ENCODE data around the gene GARIN5B.
"Not testable (repeated sequence)": the region's sequence is repeated elsewhere in the genome, so short reads cannot be mapped to it uniquely, and the experiment has no call there.

The GARIN5B gene

DNA sequence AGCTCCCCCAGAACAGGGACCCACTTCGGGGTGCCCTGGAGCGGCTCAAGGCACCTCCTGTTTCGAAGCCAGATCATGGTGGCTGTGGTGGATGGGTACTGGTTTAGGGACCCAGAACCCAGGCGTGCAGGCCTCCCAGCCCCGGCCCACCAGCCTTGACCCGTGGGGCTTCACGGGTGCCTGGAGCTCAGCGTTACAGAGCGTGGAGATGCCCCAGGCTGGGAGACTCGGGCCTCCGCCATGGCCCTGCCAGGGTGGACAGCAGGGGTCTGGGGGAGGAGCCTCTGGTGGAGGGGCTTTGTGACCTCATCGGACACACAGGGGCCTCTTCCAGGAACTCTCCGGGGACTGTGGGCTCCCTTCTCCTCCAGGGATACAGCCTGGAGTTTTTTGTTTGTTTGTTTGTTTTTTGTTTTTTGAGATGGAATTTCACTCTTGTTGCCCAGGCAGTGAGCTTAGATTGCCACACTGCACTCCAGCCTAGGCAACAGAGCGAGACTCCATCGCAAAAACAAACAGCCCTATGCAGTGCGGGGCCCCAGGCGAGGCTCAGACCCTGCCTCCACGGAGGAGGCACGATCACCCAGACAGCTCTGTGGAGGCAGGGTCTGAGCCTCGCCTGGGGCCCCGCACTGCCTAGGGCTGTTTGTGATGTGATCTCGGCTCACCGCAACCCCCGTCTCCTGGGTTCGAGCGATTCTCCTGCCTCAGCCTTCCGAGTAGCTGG lies at the start of gene GARIN5B:
TSS of gene GARIN5B (minus strand) at position 271 of the 727 bp plus-strand sequence. CDS start at position 77, 194 bp downstream.
- TF ChIP-seq, protein P1, sequence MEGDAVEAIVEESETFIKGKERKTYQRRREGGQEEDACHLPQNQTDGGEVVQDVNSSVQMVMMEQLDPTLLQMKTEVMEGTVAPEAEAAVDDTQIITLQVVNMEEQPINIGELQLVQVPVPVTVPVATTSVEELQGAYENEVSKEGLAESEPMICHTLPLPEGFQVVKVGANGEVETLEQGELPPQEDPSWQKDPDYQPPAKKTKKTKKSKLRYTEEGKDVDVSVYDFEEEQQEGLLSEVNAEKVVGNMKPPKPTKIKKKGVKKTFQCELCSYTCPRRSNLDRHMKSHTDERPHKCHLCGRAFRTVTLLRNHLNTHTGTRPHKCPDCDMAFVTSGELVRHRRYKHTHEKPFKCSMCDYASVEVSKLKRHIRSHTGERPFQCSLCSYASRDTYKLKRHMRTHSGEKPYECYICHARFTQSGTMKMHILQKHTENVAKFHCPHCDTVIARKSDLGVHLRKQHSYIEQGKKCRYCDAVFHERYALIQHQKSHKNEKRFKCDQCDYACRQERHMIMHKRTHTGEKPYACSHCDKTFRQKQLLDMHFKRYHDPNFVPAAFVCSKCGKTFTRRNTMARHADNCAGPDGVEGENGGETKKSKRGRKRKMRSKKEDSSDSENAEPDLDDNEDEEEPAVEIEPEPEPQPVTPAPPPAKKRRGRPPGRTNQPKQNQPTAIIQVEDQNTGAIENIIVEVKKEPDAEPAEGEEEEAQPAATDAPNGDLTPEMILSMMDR (IDR thresholded peaks at IDR 0.05; ENCODE audit: low read depth, low read length): no peak
- no peak within 1 kb of the TSS for H3K4me3 ChIP-seq (ENCODE audit: low read depth, low read length)

DNA sequence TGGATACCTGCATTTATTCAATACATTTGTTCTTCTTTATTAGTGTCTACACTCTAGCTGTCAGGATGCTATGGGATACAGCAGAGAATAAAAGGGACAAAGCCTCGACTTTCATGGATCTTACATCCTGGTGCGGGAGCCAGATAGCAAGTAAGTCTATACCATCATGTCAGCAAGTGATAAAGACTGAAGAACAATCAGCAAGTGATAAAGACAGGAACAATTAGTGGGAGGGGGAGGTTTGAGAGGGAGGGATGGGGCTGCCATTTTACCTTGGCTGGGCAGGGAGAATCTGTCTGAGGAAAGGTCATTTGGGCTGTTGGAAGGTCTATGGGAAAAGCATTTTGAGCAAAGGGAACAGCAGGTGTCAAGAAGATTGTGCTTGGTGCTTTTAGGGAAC lies 47.1 kb upstream of the GARIN5B start:
- TF ChIP-seq, protein P1 (IDR thresholded peaks at IDR 0.05; ENCODE audit: low read depth, low read length): no peak
- H3K4me3 ChIP-seq (ENCODE audit: low read depth, low read length): no peak overlapping the region

DNA sequence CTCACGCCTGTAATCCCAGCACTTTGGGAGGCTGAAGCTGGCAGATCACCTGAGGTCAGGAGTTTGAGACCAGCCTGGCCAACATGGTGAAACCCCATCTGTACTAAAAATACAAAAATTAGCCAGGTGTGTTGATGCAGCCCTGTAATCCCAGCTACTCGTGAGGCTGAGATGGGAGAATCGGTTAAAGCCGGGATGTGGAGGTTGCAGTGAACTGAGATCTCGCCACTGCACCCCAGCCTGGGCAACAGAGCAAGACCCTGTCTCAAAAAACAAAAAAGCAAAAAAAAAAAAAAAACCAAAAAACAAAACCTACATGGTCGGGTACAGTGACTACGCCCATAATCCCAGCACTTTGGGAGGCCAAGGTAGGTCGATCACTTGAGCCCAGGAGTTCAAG lies 46.1 kb upstream of the GARIN5B start:
- not testable (repeated sequence) for H3K4me3 ChIP-seq (ENCODE audit: low read depth, low read length)

DNA sequence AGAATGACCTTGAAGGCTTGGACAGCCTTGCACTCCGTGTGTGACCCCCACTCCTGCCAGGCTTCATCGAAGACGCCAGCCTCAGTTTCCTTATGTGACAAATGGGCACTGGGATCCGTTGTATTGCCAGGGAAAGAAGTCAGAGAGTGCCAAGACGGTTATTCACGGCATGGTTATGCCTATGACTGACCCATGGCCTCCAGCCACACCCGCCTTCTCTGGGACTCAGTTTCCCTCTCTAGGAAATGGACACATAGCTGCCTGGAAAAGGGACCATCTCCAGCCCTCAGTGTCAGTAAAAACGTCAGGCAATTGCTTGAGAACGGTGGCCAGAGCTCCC lies 45.4 kb upstream of the GARIN5B start:
- peak overlapping the region; percentile 51 for H3K4me3 ChIP-seq (ENCODE audit: low read depth, low read length)
- TF ChIP-seq, protein P1 (IDR thresholded peaks at IDR 0.05; ENCODE audit: low read depth, low read length): no peak

DNA sequence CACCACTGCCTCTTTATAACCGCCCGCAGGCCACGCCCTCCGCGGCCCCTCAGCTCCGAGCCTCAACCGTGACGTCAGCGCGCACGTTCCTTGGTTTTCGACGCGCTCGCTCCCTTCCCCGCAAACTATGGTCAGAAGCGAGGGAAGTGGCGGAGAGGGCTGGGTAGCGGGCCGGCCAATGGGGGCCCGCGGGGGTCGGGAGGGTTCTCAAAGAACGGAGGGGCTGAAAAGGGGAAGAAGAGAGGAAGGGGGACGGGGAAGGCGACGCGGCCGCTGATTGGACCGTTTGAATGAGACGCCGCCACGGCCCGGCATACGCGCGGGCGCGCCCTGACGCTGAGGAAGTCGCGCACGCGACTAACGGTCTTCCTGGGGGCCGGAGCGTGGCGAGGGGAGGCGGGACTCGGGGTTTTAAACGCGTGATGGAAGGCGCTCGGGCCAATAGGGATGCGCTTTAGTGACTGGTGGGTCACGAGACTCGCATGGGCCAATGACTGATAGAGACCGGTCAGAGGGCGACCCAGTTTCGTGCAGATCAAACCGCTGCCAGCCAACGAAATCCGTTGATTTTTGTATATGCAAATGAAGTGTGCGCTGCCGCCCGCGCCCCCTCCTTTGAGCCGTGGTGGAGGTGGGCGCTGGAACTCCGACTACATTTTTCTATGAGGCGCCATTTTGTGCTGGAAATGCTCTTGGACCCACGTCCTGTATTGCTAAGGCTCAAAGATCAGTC lies 44.9 kb upstream of the GARIN5B start:
- TF ChIP-seq, protein P1 (IDR thresholded peaks at IDR 0.05; ENCODE audit: low read depth, low read length): no peak
- peak overlapping the region; percentile 78 for H3K4me3 ChIP-seq (ENCODE audit: low read depth, low read length)

DNA sequence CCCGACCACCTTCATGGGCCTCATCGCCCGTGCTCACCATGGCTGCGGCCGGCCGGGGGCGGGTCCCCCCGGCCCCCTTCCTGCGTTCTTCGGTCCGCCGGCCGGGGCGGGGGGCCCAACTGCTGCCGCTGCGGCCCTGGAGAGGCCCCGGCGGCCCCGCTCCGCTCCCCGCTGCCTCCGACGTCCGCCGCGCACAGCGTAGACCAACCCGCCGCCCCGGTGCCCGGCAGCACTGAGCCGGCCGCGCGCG lies 44.4 kb upstream of the GARIN5B start, which contains the start of gene UBE2S:
TSS of gene UBE2S (minus strand) at position 239 of the 250 bp plus-strand sequence. CDS start at position 40, 199 bp downstream.
- H3K4me3 ChIP-seq (ENCODE audit: low read depth, low read length): peak within 1 kb of the TSS; percentile 78

DNA sequence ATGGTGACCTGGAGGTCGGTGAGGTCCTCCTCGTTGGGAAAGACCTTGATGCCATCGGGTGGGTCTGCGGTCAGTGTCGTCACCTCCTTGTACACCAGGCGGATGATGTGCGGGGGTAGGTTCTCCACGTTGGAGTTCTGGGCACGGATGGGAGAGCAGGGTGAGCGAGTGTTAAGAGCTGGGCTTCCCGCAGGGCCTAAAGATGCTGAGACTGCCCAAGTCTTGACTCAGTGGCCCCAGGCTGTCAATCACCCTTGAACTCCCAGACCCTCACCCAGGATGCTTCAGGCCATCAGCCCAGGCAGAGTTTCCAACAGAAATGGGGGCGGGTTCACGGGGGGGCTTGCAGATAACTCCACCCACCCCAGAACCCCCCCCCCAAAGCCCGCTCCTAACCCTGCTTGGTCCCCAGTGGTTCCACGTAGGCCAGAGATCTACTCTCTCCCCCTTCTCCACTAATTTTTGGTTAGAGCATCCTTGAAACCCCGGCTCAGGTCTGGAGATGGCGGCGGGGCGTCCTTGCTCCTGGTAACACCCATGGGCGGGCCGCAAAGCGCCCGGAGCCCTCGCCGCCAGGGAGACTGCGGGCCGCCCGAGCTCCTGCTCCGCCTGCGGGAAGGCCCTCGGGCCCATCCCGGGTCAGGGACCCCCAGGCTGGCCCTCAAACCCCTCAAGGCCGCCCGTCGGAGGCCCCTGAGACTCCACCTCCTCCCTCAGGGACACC lies 43.9 kb upstream of the GARIN5B start:
- peak overlapping the region; percentile 78 for H3K4me3 ChIP-seq (ENCODE audit: low read depth, low read length)
- TF ChIP-seq, protein P1 (IDR thresholded peaks at IDR 0.05; ENCODE audit: low read depth, low read length): no peak
